ENCODE measurements around the gene DDX51.
A peak's percentile ranks its signal among the peaks of the same experiment; 100 is the strongest.
"Not testable (repeated sequence)": the region's sequence is repeated elsewhere in the genome, so short reads cannot be mapped to it uniquely, and the experiment has no call there.

DDX51 gene

GRCh38 chr12:132151145-132151765 lies 7.1 kb upstream of the DDX51 start:
- no peaks in the 10 kb centered on the region for H3K9me3 ChIP-seq
- peaks cover 6% of the 10 kb centered on the region for H3K27me3 ChIP-seq
- H3K4me1 ChIP-seq, result no peaks in the 10 kb centered on the region
- TF ChIP-seq, protein P1, sequence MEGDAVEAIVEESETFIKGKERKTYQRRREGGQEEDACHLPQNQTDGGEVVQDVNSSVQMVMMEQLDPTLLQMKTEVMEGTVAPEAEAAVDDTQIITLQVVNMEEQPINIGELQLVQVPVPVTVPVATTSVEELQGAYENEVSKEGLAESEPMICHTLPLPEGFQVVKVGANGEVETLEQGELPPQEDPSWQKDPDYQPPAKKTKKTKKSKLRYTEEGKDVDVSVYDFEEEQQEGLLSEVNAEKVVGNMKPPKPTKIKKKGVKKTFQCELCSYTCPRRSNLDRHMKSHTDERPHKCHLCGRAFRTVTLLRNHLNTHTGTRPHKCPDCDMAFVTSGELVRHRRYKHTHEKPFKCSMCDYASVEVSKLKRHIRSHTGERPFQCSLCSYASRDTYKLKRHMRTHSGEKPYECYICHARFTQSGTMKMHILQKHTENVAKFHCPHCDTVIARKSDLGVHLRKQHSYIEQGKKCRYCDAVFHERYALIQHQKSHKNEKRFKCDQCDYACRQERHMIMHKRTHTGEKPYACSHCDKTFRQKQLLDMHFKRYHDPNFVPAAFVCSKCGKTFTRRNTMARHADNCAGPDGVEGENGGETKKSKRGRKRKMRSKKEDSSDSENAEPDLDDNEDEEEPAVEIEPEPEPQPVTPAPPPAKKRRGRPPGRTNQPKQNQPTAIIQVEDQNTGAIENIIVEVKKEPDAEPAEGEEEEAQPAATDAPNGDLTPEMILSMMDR (IDR thresholded peaks at IDR 0.05; ENCODE audit: low read depth, low read length), result no peak
- no peak overlapping the region for H3K4me3 ChIP-seq (ENCODE audit: low read depth, low read length)
- H3K36me3 ChIP-seq, result peaks cover 23% of the 10 kb centered on the region
- peak; percentile 6 for DNase-seq

DNA sequence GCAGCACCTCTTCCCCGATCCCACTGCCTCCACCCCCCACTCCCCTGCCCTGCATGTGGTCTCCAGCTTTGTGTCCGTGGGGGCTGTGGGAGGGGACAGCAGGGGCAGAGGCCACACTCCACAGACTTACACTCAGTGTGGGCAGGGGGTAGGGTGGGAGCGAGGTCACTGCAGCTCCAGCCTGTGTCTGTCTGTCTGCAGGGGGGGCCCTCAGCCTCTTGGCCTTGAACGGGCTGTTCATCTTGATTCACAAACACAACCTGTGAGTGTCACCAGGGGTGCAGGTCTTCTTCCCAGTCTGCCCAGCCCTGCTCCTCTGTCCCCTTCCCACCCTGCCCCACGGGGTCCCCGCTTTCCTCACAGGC lies 6.6 kb upstream of the DDX51 start:
- peaks cover 6% of the 10 kb centered on the region for H3K27me3 ChIP-seq
- H3K4me3 ChIP-seq (ENCODE audit: low read depth, low read length), result no peak overlapping the region
- H3K4me1 ChIP-seq, result no peaks in the 10 kb centered on the region
- DNase-seq, result peak; percentile 9
- H3K9me3 ChIP-seq, result no peaks in the 10 kb centered on the region
- TF ChIP-seq, protein P1 (IDR thresholded peaks at IDR 0.05; ENCODE audit: low read depth, low read length), result no peak
- H3K36me3 ChIP-seq, result peaks cover 23% of the 10 kb centered on the region

- H3K4me3 ChIP-seq (ENCODE audit: low read depth, low read length), result not testable (repeated sequence)
- H3K36me3 ChIP-seq, result peaks cover 23% of the 10 kb centered on the region
These were observed 5.4 kb upstream of the DDX51 start for GRCh38 chr12:132149526-132149925.

GRCh38 chr12:132148368-132149045 lies 4.4 kb upstream of the DDX51 start:
- H3K27me3 ChIP-seq, result no peaks in the 10 kb centered on the region
- no peaks in the 10 kb centered on the region for H3K9me3 ChIP-seq
- TF ChIP-seq, protein P1 (IDR thresholded peaks at IDR 0.05; ENCODE audit: low read depth, low read length), result no peak
- peaks cover 23% of the 10 kb centered on the region for H3K36me3 ChIP-seq
- H3K4me3 ChIP-seq (ENCODE audit: low read depth, low read length), result no peak overlapping the region
- no peaks in the 10 kb centered on the region for H3K4me1 ChIP-seq
- DNase-seq, result no peak

More at GRCh38 chr12:132149526-132149925, 5.4 kb upstream of the DDX51 start:
- not testable (repeated sequence) for H3K27me3 ChIP-seq, H3K4me1 ChIP-seq, DNase-seq, H3K9me3 ChIP-seq

DNA sequence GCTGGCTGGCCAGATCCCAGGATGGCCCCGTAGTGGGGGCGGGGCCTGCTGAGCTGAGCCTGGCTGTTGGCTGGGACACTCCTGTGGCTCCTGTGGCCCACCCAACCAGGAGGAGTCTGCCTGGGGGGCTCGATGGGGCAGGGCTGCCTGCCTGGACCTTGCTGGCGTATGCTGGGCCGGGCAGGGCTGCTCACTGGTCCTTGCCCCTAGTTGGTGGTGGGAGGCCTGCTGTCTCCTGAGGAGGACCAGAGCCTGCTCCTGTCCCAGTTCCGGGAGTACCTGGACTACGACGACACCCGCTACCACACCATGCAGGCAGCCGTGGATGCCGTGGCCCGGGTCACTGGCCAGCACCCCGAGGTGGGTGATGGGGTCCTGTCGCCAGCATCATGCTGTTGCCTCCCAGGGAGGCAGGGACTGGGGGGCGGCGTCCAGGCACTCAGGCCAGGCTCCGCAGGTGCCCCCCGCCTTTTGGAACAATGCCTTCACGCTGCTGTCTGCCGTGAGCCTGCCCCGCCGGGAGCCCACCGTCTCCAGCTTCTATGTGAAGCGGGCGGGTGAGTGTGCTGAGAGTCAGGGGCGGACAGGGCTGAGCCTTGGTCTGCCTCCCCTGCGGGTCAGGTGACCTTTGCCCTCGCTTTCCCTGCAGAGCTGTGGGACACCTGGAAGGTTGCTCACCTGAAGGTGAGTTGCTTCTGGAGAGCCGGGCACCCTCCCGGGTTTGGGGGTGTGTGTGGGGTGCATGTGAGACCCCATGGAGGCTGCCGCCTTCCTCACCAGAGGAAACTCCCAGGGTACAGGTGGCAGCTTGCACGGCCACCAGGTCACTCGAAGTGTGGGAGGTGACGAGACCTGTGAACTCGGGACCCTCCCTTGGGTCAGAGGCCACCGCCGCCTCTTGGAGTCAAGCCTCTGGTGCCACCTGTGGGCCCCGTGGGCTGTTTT lies 3.6 kb upstream of the DDX51 start:
- Histone ChIP-seq H3K27me3 (no peaks in the 10 kb centered on the region), H3K36me3 (peaks cover 23% of the 10 kb centered on the region), H3K4me1 (no peaks in the 10 kb centered on the region), H3K9me3 (no peaks in the 10 kb centered on the region), H3K4me3 (ENCODE audit: low read depth, low read length) (no peak overlapping the region)
- TF ChIP-seq, protein P1 (IDR thresholded peaks at IDR 0.05; ENCODE audit: low read depth, low read length), result no peak
- DNase-seq, result peak; percentile 12

GRCh38 chr12:132146772-132147422 lies 2.8 kb upstream of the DDX51 start:
- TF ChIP-seq, protein P1 (IDR thresholded peaks at IDR 0.05; ENCODE audit: low read depth, low read length), result no peak
- H3K9me3 ChIP-seq, result no peaks in the 10 kb centered on the region
- no peaks in the 10 kb centered on the region for H3K4me1 ChIP-seq
- H3K4me3 ChIP-seq (ENCODE audit: low read depth, low read length), result no peak overlapping the region
- no peak for DNase-seq
- H3K27me3 ChIP-seq, result no peaks in the 10 kb centered on the region
- H3K36me3 ChIP-seq, result peaks cover 25% of the 10 kb centered on the region

Measured in BE2C (cell line).